ENCODE measurements around the gene ZNF431. TPM values are rescaled to one million over a fixed set of nuclear protein-coding genes. Genes with fewer than 3 reads are reported as not detected.

The ZNF431 gene
- total and polyA plus RNA-seq, 9 of the 15 experiments (the other 6 are each of a cell fraction or from before 2014, with no cell fraction given): 3.3 to 24.8 (median 13.5) TPM

GRCh38 chr19:21134934-21135366 is 6.9 kb upstream of the ZNF431 start (continued):
- TF ChIP-seq ZNF518B (CRISPR knock-in tag; IDR thresholded peaks at IDR 0.05): no peak
- TF ChIP-seq ZNF740 (CRISPR knock-in tag; IDR thresholded peaks at IDR 0.05): no peak
- TF ChIP-seq ZNF740 (tag; IDR thresholded peaks at IDR 0.05): peak in 1 of 2 experiments; percentile 84; a peak in 2 of 4 replicates
- TF ChIP-seq ZNF3 (CRISPR knock-in tag; IDR thresholded peaks at IDR 0.05): no peak
- no peak for TF ChIP-seq HEY1 (CRISPR knock-in tag; IDR thresholded peaks at IDR 0.05; ENCODE audit: borderline replicate concordance)
- TF ChIP-seq ZNF395 (CRISPR knock-in tag; IDR thresholded peaks at IDR 0.05): no peak
- TF ChIP-seq PRMT5 (CRISPR knock-in tag; IDR thresholded peaks at IDR 0.05): no peak
- TF ChIP-seq POLR3A (IDR thresholded peaks at IDR 0.05; ENCODE audit: borderline replicate concordance, extremely low read depth, insufficient read depth, insufficient read length): no peak
- TF ChIP-seq GTF2F1 (IDR thresholded peaks at IDR 0.05; ENCODE audit: low read depth, low read length): no peak
- TF ChIP-seq ZZZ3 (IDR thresholded peaks at IDR 0.05): no peak
- peak; percentile 96 for TF ChIP-seq ZNF583 (CRISPR knock-in tag; IDR thresholded peaks at IDR 0.05)
- TF ChIP-seq CEBPB (tag; IDR thresholded peaks at IDR 0.05): peak; percentile 54
- TF ChIP-seq SPI1 (IDR thresholded peaks at IDR 0.05; ENCODE audit: borderline replicate concordance, low read depth, low read length): no peak
- TF ChIP-seq ZNF175 (CRISPR knock-in tag; IDR thresholded peaks at IDR 0.05; ENCODE audit: low read depth): no peak
- no peak for TF ChIP-seq PURB (CRISPR knock-in tag; IDR thresholded peaks at IDR 0.05; ENCODE audit: low read depth)
- TF ChIP-seq CREB3 (tag; conservative IDR thresholded peaks at IDR 0.05; ENCODE audit: low read depth): 0 out of 2 replicates have a peak, but pooled peaks have one; percentile 56
- TF ChIP-seq SRSF3 (IDR thresholded peaks at IDR 0.05; ENCODE audit: insufficient read depth, low read length): no peak
- no peak for TF ChIP-seq THAP7 (CRISPR knock-in tag; IDR thresholded peaks at IDR 0.05)
- TF ChIP-seq FOXJ3 (CRISPR knock-in tag; IDR thresholded peaks at IDR 0.05): no peak
- TF ChIP-seq CCAR2 (IDR thresholded peaks at IDR 0.05; ENCODE audit: low read depth, low read length): no peak
- TF ChIP-seq ZFPM2 (CRISPR knock-in tag; IDR thresholded peaks at IDR 0.05): no peak
- TF ChIP-seq KDM4B (IDR thresholded peaks at IDR 0.05; ENCODE audit: borderline replicate concordance in 2 of 2, low read depth in 1 of 2): no peak
